Adrenal gland (tissue), 12 donors: ENCODE data around the gene G2E3. TPM values are rescaled to one million over a fixed set of nuclear protein-coding genes. Genes with fewer than 3 reads are reported as not detected.

Experiments
- DNase-seq, 7 donors: peaks; one replicate each; pipeline ENCODE4 v3.0.0-alpha.2; 2019 to 2020
- H3K27ac ChIP-seq, 5 donors: fragments of 200-600 bp; sonication (generic) in 4 of 5; 1 replicate in 3 of 5; 2 replicates in 2 of 5; pipeline versions ENCODE4 v1.5.1 to v1.8.0; 2016 to 2020; ENCODE audit warnings: mild to moderate bottlenecking in 1 of 5
- H3K27me3 ChIP-seq: fragments of 200-600 bp; 2 replicates; pipeline ENCODE4 v1.8.0; 2021
- H3K36me3 ChIP-seq, 2 donors: fragments of 200-600 bp; replicated peaks in 1 of 2; 1 replicate in 1 of 2; 2 replicates in 1 of 2; pipeline versions ENCODE4 v1.5.1 to v1.8.0; 2018 to 2022
- H3K4me1 ChIP-seq, 2 donors: fragments of 200-600 bp; replicated peaks in 1 of 2; 1 replicate in 1 of 2; 2 replicates in 1 of 2; pipeline versions ENCODE4 v1.5.1 to v1.8.0; 2018 to 2021
- H3K4me3 ChIP-seq, 4 donors: fragments of 200-600 bp; sonication (generic) in 3 of 4; one replicate each; pipeline ENCODE4 v1.5.1; 2016 to 2018
- H3K9me3 ChIP-seq, 3 donors: fragments of 200-600 bp; sonication (generic) in 1 of 3; replicated peaks in 1 of 3; 1 replicate in 2 of 3; 2 replicates in 1 of 3; pipeline versions ENCODE4 v1.5.1 to v1.8.0; 2016 to 2021
- POLR2A ChIP-seq, 2 donors: fragments of 450-650 bp; IDR thresholded peaks; one replicate each; pipeline ENCODE4 v1.6.1; 2017; ENCODE audit warnings: antibody characterized with exemption in 2 of 2, mild to moderate bottlenecking in 2 of 2, moderate library complexity in 1 of 2
- intact Hi-C, 2 donors: fragments of 100-400 bp; cut with DNase I; formaldehyde crosslinking; loops; one replicate each; pipeline versions ENCODE4 v1.14.1 to v1.15.0; 2022 to 2023
- polyA plus RNA-seq, 3 donors: library from polyadenylated mRNA; stranded (reverse); fragments of 200-250 nt in 2 of 3; fragments of 350-450 nt in 1 of 3; fragmentation: Illumina TruSeq in 1 of 3; extraction: RNeasy Lipid Tissue Mini Kit (QIAGEN cat#74804) in 1 of 3; gene quantifications; one replicate each; pipeline ENCODE4 v1.2.3, GENCODE V29; 2013 to 2014
- small RNA-seq, 2 donors: library from RNA; depleted of rRNA; stranded (forward); fragments of <200 nt; gene quantifications; one replicate each; pipeline ENCODE3, GENCODE V24; 2016
- total RNA-seq, 9 donors: library from RNA; depleted of rRNA in 4 of 9; stranded (reverse); fragments of >200 nt in 4 of 9; fragments of 120-200 nt in 1 of 9; fragmentation: NEBNext Ultra II Directional in 1 of 9; extraction: Animal tissue kit (Norgen Biotek cat#: 25700) in 1 of 9; gene quantifications; one replicate each; pipeline versions ENCODE4 v1.1.0 to v1.2.4, GENCODE V29; 2013 to 2023
- TF ChIP-seq, protein P1 (sequence below), 6 experiments: fragments of 450-650 bp in 4 of 6; fragments of 200-600 bp in 2 of 6; sonication (generic) in 1 of 6; IDR thresholded peaks; 1 replicate in 5 of 6; 2 replicates in 1 of 6; pipeline versions ENCODE4 v1.5.1 to v1.8.0; 2016 to 2021; ENCODE audit warnings: antibody characterized with exemption in 6 of 6, mild to moderate bottlenecking in 2 of 6, moderate library complexity in 1 of 6
- donor health status: healthy with polysubstance abuse.
- donor health status: Bipolar disorder and iron deficiency.
- donor health status: DM: yes; HTN: yes; CAD: no.
- donor health status: DM: no; HTN: no; CAD: no.
- donor health status: DM: no; HTN: no; CAD: no.
- donor health status: DM: yes; HTN: yes; CAD: no.

The G2E3 gene
- total and polyA plus RNA-seq, 12 donors: 2.4 to 18.4 (median 9.7) TPM

DNA sequence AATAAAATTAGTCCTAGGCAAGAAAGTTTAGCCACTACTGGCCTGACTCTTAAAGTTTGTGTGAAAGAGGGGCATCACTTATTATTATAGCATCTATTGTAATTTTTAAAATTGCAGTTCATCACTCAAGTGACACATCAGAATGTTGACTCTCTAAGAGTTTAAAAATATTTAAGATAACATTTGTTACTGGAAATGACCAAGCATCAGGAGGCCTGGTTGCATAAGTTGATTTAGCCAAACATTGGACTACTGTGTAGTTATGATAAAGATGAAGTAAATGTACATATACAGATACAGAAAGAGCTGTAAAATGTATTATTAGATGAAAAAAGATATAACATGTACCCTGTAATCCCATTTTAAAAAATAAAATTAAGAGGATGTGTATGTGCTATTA, 110.6 kb downstream of the G2E3 start:
- intact Hi-C loops: no loop called here
- DNase-seq: no peak
- no peak overlapping the region for H3K4me3 ChIP-seq
- no peaks in the 10 kb centered on the region for H3K4me1 ChIP-seq
- no peak for TF ChIP-seq POLR2A (IDR thresholded peaks at IDR 0.05)
- TF ChIP-seq, protein P1, sequence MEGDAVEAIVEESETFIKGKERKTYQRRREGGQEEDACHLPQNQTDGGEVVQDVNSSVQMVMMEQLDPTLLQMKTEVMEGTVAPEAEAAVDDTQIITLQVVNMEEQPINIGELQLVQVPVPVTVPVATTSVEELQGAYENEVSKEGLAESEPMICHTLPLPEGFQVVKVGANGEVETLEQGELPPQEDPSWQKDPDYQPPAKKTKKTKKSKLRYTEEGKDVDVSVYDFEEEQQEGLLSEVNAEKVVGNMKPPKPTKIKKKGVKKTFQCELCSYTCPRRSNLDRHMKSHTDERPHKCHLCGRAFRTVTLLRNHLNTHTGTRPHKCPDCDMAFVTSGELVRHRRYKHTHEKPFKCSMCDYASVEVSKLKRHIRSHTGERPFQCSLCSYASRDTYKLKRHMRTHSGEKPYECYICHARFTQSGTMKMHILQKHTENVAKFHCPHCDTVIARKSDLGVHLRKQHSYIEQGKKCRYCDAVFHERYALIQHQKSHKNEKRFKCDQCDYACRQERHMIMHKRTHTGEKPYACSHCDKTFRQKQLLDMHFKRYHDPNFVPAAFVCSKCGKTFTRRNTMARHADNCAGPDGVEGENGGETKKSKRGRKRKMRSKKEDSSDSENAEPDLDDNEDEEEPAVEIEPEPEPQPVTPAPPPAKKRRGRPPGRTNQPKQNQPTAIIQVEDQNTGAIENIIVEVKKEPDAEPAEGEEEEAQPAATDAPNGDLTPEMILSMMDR (IDR thresholded peaks at IDR 0.05): no peak
- no peak overlapping the region for H3K27ac ChIP-seq
- H3K27me3 ChIP-seq: no peaks in the 10 kb centered on the region
- H3K36me3 ChIP-seq: peaks cover 0 to 5% of the 10 kb centered on the region in 2 donors
- H3K9me3 ChIP-seq: no peaks in the 10 kb centered on the region

Small RNA genes lying within 50 kb of the gene (small RNA-seq; reads per million reads assigned to genes)
- 0 reads per million in 2 donors for gene RF02271

Other genes with a start within 250 kb of the G2E3 start
- gene SCFD1, start 63.2 kb downstream of the G2E3 start, total RNA-seq: 100 to 1,000 TPM in 1 of 9 donors, 10 to 100 TPM in 8; 22.9 to 114 (median 64.1) TPM
- gene SCFD1, start 63.2 kb downstream of the G2E3 start, polyA plus RNA-seq: 100 to 1,000 TPM; 115 to 147 (median 144) TPM